Parathyroid adenoma (tissue), 2 donors: Measurements from ENCODE around the gene CPEB2.
A peak's percentile ranks its signal among the peaks of the same experiment; 100 is the strongest.

Experiments
- H2AFZ ChIP-seq: fragments of 300-600 bp; sonication (generic); one replicate; pipeline ENCODE4 v1.7.0; 2017; ENCODE audit warnings: antibody characterized with exemption, mild to moderate bottlenecking
- H3K27ac ChIP-seq: fragments of 300-600 bp; sonication (generic); one replicate; pipeline ENCODE4 v1.7.0; 2017
- H3K27me3 ChIP-seq: fragments of 300-600 bp; sonication (generic); one replicate; pipeline ENCODE4 v1.7.0; 2017; ENCODE audit warnings: low read length; ENCODE audit not compliant: control insufficient read depth, insufficient read depth
- H3K36me3 ChIP-seq: fragments of 300-600 bp; sonication (generic); one replicate; pipeline ENCODE4 v1.7.0; 2017; ENCODE audit warnings: low read length; ENCODE audit not compliant: control insufficient read depth, insufficient read depth
- H3K4me1 ChIP-seq: fragments of 300-600 bp; sonication (generic); one replicate; pipeline ENCODE4 v1.7.0; 2017; ENCODE audit warnings: control low read depth
- H3K4me2 ChIP-seq: fragments of 300-600 bp; sonication (generic); one replicate; pipeline ENCODE4 v1.7.0; 2017; ENCODE audit warnings: low read length
- H3K4me3 ChIP-seq: fragments of 300-600 bp; sonication (generic); one replicate; pipeline ENCODE4 v1.7.0; 2017; ENCODE audit warnings: low read depth, low read length
- H3K79me2 ChIP-seq: fragments of 300-600 bp; sonication (generic); one replicate; pipeline ENCODE4 v1.7.0; 2017; ENCODE audit warnings: control low read depth
- H3K9ac ChIP-seq: fragments of 300-600 bp; sonication (generic); one replicate; pipeline ENCODE4 v1.7.0; 2017; ENCODE audit warnings: mild to moderate bottlenecking
- H3K9me3 ChIP-seq: fragments of 300-600 bp; sonication (generic); one replicate; pipeline ENCODE4 v1.7.0; 2017; ENCODE audit warnings: low read length; ENCODE audit not compliant: control insufficient read depth
- CTCF ChIP-seq: fragments of 300-600 bp; sonication (generic); IDR thresholded peaks from one replicate; pipeline ENCODE4 v1.7.0; 2017; ENCODE audit warnings: antibody characterized with exemption, mild to moderate bottlenecking
- donor health status: primary hyperparathyroidism.

The CPEB2 gene

GRCh38 chr4:15012017-15012788 lies 9.9 kb downstream of the CPEB2 start:
- H3K79me2 ChIP-seq: peaks cover 8% of the 10 kb centered on the region
- no peak overlapping the region for H3K4me3 ChIP-seq
- H3K4me1 ChIP-seq: peaks cover 3% of the 10 kb centered on the region
- H3K9ac ChIP-seq: no peak overlapping the region
- no peak for TF ChIP-seq CTCF
- no peaks in the 10 kb centered on the region for H3K9me3 ChIP-seq
- H3K27ac ChIP-seq: no peak overlapping the region
- no peaks in the 10 kb centered on the region for H3K36me3 ChIP-seq
- H3K27me3 ChIP-seq: no peaks in the 10 kb centered on the region
- no peak overlapping the region for H3K4me2 ChIP-seq
- H2AFZ ChIP-seq: no peak overlapping the region

GRCh38 chr4:15013585-15013984 lies 11.3 kb downstream of the CPEB2 start:
- Histone ChIP-seq H3K4me1 (peaks cover 3% of the 10 kb centered on the region), H3K4me3 (no peak overlapping the region), H3K4me2 (peak overlapping the region; percentile 29)

GRCh38 chr4:15015170-15015569 lies 12.9 kb downstream of the CPEB2 start:
- Histone ChIP-seq H2AFZ (no peak overlapping the region), H3K4me1 (no peaks in the 10 kb centered on the region), H3K27ac (no peak overlapping the region), H3K9me3 (no peaks in the 10 kb centered on the region), H3K9ac (no peak overlapping the region), H3K79me2 (no peaks in the 10 kb centered on the region), H3K36me3 (no peaks in the 10 kb centered on the region), H3K4me2 (peak overlapping the region; percentile 45), H3K4me3 (no peak overlapping the region), H3K27me3 (no peaks in the 10 kb centered on the region)
- TF ChIP-seq CTCF: no peak

More at GRCh38 chr4:15013585-15013984, 11.3 kb downstream of the CPEB2 start:
- Histone ChIP-seq H3K36me3 (no peaks in the 10 kb centered on the region), H3K9me3 (no peaks in the 10 kb centered on the region), H3K27me3 (no peaks in the 10 kb centered on the region), H3K79me2 (peaks cover 8% of the 10 kb centered on the region), H2AFZ (no peak overlapping the region), H3K9ac (no peak overlapping the region), H3K27ac (no peak overlapping the region)
- no peak for TF ChIP-seq CTCF

- H3K27ac ChIP-seq: no peak overlapping the region
Observed at GRCh38 chr4:15018361-15018760, 16.1 kb downstream of the CPEB2 start.

More at GRCh38 chr4:15018361-15018760, 16.1 kb downstream of the CPEB2 start:
- Histone ChIP-seq H3K4me2 (peak overlapping the region; percentile 11), H2AFZ (no peak overlapping the region), H3K4me1 (peaks cover 5% of the 10 kb centered on the region), H3K9ac (no peak overlapping the region), H3K27me3 (no peaks in the 10 kb centered on the region), H3K4me3 (no peak overlapping the region), H3K9me3 (no peaks in the 10 kb centered on the region), H3K36me3 (no peaks in the 10 kb centered on the region), H3K79me2 (no peaks in the 10 kb centered on the region)
- TF ChIP-seq CTCF: no peak
